22Rv1 (cell line): Measurements from ENCODE around the gene MLLT3.

ENCODE experiments used
- ZFX ChIP-seq: fragments of 450-650 bp; IDR thresholded peaks from 2 replicates; pipeline ENCODE4 v1.6.1; 2017; ENCODE audit warnings: antibody characterized with exemption, borderline replicate concordance
- TF ChIP-seq, protein P1 (sequence below): fragments of 450-650 bp; IDR thresholded peaks from 2 replicates; pipeline ENCODE4 v1.5.1; 2017; ENCODE audit warnings: mild to moderate bottlenecking

DNA sequence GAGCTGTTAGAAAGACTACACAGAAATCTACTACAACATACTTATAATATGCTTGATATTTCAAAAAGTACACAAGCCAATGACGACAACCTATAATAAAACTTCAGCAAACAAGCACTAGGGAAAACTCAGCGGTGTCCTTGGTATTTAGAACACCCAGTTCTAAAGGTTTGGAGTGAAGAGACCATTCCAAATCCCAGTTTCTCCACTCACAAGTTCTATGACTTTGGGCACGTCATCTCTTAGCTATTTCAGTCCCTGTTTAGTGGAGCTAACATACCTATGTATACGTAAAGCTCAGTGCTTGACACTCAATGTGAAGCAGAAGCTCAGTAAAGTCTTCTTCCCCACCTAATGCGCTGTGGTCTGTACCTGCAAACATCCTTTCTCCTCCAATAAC, 52.8 kb downstream of the MLLT3 start:
- TF ChIP-seq, protein P1, sequence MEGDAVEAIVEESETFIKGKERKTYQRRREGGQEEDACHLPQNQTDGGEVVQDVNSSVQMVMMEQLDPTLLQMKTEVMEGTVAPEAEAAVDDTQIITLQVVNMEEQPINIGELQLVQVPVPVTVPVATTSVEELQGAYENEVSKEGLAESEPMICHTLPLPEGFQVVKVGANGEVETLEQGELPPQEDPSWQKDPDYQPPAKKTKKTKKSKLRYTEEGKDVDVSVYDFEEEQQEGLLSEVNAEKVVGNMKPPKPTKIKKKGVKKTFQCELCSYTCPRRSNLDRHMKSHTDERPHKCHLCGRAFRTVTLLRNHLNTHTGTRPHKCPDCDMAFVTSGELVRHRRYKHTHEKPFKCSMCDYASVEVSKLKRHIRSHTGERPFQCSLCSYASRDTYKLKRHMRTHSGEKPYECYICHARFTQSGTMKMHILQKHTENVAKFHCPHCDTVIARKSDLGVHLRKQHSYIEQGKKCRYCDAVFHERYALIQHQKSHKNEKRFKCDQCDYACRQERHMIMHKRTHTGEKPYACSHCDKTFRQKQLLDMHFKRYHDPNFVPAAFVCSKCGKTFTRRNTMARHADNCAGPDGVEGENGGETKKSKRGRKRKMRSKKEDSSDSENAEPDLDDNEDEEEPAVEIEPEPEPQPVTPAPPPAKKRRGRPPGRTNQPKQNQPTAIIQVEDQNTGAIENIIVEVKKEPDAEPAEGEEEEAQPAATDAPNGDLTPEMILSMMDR = no peak
- no peak for TF ChIP-seq ZFX
